Subcutaneous adipose tissue (tissue), 4 donors: ENCODE data around the gene TIMP3. TPM values are rescaled to one million over a fixed set of nuclear protein-coding genes. Genes with fewer than 3 reads are reported as not detected.

Source experiments
- total RNA-seq, 4 donors: library from RNA; depleted of rRNA; stranded (reverse); fragments of >200 nt; gene quantifications; one replicate each; pipeline ENCODE4 v1.1.0, GENCODE V29; 2016
- TF ChIP-seq, protein P1 (sequence below): fragments of 450-650 bp; IDR thresholded peaks from one replicate; pipeline ENCODE4 v1.5.1; 2016; ENCODE audit warnings: low read depth, mild to moderate bottlenecking, control low read depth, antibody characterized with exemption, moderate library complexity

The TIMP3 gene
- total RNA-seq, 4 donors from 2014 or later, result 273 to 1,550 (median 1,225) TPM

DNA sequence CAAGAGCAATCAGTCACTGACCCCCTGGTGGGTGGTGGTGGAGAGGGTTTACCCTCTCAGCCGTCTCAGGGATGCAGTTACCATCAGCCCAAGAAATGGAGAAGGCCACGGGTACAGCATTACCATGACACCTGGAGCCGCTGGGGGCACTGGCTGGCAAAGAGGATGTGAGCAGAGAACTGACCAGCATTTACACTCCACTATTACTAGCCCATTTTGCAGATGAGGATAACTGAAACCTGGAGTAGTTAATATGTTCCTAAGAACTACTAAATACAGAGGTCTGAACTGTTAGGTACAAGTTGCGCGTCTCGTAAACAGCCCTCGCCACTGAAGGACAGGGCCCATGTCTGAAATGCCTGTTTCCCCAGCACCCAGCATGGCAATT is 79.0 kb downstream of the TIMP3 start:
- TF ChIP-seq, protein P1, sequence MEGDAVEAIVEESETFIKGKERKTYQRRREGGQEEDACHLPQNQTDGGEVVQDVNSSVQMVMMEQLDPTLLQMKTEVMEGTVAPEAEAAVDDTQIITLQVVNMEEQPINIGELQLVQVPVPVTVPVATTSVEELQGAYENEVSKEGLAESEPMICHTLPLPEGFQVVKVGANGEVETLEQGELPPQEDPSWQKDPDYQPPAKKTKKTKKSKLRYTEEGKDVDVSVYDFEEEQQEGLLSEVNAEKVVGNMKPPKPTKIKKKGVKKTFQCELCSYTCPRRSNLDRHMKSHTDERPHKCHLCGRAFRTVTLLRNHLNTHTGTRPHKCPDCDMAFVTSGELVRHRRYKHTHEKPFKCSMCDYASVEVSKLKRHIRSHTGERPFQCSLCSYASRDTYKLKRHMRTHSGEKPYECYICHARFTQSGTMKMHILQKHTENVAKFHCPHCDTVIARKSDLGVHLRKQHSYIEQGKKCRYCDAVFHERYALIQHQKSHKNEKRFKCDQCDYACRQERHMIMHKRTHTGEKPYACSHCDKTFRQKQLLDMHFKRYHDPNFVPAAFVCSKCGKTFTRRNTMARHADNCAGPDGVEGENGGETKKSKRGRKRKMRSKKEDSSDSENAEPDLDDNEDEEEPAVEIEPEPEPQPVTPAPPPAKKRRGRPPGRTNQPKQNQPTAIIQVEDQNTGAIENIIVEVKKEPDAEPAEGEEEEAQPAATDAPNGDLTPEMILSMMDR, result no peak

DNA sequence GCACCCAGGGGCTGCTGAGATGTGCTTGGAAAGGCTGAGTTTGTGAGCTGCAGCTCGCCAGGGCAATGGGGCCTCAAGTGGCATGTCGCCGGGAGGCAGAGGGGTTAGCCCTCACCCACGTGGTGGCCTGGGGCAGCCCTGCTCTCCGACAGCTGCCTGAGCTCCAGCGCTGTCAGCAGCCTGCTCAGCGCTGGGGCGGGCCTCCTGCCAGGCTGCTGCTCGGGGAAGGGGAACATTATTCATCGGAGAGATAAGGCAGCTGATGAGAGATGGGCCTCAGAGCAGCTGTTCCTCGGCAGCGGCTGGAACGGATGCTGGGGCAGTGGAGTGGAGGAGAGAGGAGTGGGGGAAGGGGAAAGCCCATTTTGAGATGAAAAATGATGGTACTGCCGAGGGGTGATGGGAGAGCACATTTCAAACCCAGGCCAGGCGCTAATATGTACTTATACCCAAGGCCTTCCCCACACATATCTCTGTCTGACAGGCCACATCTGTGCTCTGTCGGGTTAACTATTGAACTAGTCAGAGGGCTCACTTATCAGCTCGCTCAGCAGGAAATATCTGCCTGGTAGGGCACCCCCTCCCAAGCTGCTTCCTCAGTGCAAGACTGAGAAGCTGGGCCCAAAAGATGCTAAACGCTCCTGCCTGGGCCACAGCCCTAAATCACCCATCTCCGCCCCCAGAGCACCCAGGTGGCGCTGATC is 79.5 kb downstream of the TIMP3 start:
- TF ChIP-seq, protein P1, result no peak

DNA sequence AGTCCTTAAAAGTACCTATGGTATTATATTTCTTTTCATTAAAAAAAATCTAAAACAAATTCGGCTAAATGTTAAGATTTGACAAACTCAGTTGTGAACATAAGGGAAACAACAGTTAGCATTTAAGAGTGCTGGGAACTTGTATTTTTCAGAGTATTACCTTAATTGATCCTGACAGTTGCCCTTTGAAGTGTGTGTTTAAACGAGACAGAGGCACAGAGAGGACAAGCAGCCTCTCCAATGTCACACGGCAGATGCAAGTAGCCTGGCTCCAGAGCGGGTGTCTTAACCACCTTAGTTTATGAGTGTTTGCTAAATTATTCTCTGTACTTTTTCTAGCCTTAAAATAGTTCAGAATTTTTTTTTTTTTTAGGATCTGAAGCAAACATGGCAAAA is 80.9 kb downstream of the TIMP3 start:
- TF ChIP-seq, protein P1, result no peak

DNA sequence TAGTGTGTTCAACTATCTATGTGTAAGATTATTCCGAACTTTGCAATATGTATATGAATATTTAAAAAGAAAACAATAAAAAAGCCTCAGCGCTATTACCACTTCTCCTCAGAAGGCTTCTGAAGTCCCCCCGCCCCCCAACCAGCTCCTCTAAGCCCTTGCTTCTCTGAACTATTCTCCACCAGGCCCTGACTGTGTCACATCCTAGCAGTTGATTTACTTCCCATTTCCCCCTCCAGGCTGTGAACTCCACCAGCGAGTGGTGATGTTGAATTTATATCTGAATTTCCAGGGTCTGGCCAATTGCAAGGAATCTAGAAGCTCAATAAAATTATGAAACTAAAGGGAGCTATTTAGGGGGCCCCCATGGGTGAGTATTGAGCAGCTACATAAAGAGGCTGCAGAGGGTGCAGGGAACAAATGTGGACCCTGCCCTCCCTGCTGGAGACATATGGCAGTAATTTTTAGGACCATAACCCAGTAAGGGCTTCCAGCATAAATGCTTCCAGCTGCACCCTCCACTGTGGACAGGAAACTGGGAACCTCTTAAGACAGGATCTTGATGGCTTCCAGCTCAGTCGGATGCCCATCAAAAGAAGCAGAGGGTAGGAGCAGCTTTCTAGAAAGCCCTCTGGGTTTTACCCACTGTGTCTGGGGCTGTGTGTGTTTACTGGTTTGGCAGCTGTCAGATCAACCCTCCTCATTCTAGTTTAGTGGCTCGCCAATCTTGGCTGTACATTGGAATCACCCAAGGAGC is 81.4 kb downstream of the TIMP3 start:
- TF ChIP-seq, protein P1, result no peak

DNA sequence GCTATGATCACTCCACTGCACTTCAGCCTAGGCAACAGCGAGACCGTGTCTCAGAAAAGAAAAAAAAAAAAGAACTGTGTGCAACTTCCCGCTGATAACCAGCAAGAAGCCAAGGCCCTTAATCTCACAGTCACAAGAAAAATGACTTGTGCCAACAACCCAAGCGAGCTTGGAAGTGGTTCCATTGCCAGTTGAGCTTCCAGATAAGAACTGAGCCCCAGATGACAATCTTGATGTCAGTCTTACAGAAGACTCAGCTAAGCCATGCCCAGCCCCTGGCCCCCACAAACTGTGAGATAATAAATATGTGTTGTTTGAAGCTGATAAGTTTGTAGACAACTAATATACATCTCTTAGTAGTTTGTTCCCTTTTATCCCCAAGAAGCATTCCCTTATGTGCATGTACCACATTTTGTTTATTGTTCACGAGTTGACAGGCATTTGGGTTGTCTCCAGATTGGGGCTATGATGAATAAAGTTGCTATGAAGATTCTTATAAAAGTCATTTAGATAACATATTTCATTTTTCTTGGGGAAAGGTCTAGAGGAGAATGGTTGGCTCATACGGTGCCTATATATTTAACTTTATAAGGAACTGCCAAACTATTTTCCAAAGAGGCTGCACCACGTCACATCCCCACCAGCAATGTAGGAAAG is 85.9 kb downstream of the TIMP3 start:
- TF ChIP-seq, protein P1, result no peak

DNA sequence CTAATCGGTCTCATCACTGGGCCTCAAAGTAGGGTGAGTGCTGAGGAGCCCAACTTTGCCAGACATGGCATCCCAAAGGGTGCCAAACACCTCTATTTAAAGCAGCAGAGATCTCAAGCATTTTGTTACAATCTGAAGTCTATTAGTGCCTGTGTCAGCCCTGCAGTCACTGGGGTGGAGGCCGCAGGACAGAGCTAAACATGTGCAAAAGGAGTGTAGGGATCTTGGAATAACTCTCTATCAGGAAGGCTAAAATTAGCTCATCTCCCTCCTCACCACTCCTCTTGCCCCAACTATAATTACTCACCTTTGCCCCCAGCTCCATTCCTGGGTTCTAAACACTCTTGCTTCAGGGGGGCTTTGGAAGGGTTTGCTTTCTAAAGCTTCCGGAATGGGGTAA is 87.5 kb downstream of the TIMP3 start:
- TF ChIP-seq, protein P1, result no peak

DNA sequence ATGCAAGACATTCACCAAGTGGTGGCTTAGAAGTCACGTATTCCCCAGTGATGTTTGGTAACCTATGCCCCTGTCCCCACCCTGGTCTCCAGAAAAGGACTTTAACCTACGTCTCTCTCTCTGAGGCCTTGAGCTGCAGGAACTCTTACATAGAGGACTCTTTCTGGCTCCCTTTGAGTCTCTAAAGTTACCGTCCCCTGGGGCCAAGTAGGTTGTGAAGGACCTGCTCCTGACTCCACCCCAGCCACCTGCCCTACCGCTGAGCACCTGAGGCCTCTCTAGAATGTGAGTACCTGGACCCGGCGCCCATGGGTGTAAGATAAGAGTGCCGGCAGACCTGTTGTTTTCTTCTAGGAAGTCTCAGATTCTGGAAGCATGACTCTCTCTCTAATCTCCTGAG is 95.4 kb downstream of the TIMP3 start:
- TF ChIP-seq, protein P1, result no peak
